ENCODE measurements around the gene FYCO1. TPM values are rescaled to one million over a fixed set of nuclear protein-coding genes. Genes with fewer than 3 reads are reported as not detected.

Gene FYCO1
- polyA plus RNA-seq, 3 donors = 0.59 to 5.0 (median 1.3) TPM

- no peaks in the 10 kb centered on the region for H3K27me3 ChIP-seq (ENCODE audit: control insufficient read depth in 2 of 2, insufficient read depth in 2 of 2, low read length in 2 of 2)
- intact Hi-C loops (cut with micrococcal nuclease) = no loop called here
- H3K4me2 ChIP-seq (replicated peaks; ENCODE audit: extremely low read depth, low read length, poor library complexity, severe bottlenecking) = no peak overlapping the region
- no peaks in the 10 kb centered on the region for H3K36me3 ChIP-seq (replicated peaks in 1 of 2; ENCODE audit: control insufficient read depth in 1 of 2, insufficient read depth in 2 of 2, low read length in 2 of 2)
- H4K20me1 ChIP-seq (ENCODE audit: insufficient read depth, low read length) = no peaks in the 10 kb centered on the region
- H3K27ac Mint-ChIP-seq = no peak overlapping the region
- H3K9me3 ChIP-seq (replicated peaks in 1 of 2; ENCODE audit: control insufficient read depth in 1 of 2, insufficient read depth in 1 of 2, low read length in 2 of 2) = peaks cover 0 to 25% of the 10 kb centered on the region in 2 donors
- H3K9ac ChIP-seq (ENCODE audit: insufficient read depth, low read length, poor library complexity, severe bottlenecking) = no peak overlapping the region
- no peak overlapping the region for H3K4me3 ChIP-seq (replicated peaks in 1 of 3; ENCODE audit: low read depth in 2 of 3, low read length in 3 of 3)
- no peak overlapping the region for H3K4me3 Mint-ChIP-seq
- peaks cover 5 to 8% of the 10 kb centered on the region in 2 donors for H3K36me3 Mint-ChIP-seq
- peaks cover 4% of the 10 kb centered on the region for H3K4me1 Mint-ChIP-seq
- no peak overlapping the region for H3K27ac ChIP-seq (ENCODE audit: low read depth in 1 of 2, low read length in 2 of 2)
- no peak for TF ChIP-seq CTCF (IDR thresholded peaks at IDR 0.05)
- no peak for DNase-seq
- peaks cover 12 to 38% (median 24%) of the 10 kb centered on the region in 7 donors for H3K9me3 Mint-ChIP-seq
- peaks cover 0 to 4% (median 4%) of the 10 kb centered on the region in 3 donors for H3K27me3 Mint-ChIP-seq (ENCODE audit: low read depth in 3 of 3)
- WGBS (ENCODE audit: insufficient coverage) = 50% methylated on average over 1 of the region's 3 CpGs
- no peak overlapping the region for H2AFZ ChIP-seq (ENCODE audit: insufficient read depth, low read depth, low read length, poor library complexity, severe bottlenecking)
- peaks cover 0 to 2% of the 10 kb centered on the region in 2 donors for H3K4me1 ChIP-seq (ENCODE audit: control insufficient read depth in 1 of 2, insufficient read depth in 2 of 2, low read length in 2 of 2)
- no peaks in the 10 kb centered on the region for H3K79me2 ChIP-seq (ENCODE audit: insufficient read depth, low read length)
These were observed 28.5 kb upstream of the FYCO1 start for GRCh38 chr3:46024131-46024530.

GRCh38 chr3:46022909-46023785 is 27.5 kb upstream of the FYCO1 start:
- H2AFZ ChIP-seq (ENCODE audit: insufficient read depth, low read depth, low read length, poor library complexity, severe bottlenecking) = no peak overlapping the region
- H3K27me3 ChIP-seq (ENCODE audit: control insufficient read depth in 2 of 2, insufficient read depth in 2 of 2, low read length in 2 of 2) = no peaks in the 10 kb centered on the region
- no peak overlapping the region for H3K9ac ChIP-seq (ENCODE audit: insufficient read depth, low read length, poor library complexity, severe bottlenecking)
- peaks cover 12% of the 10 kb centered on the region for H3K4me1 Mint-ChIP-seq
- H3K4me2 ChIP-seq (replicated peaks; ENCODE audit: extremely low read depth, low read length, poor library complexity, severe bottlenecking) = no peak overlapping the region
- H3K4me3 Mint-ChIP-seq = no peak overlapping the region
- peak overlapping the region in 1 of 7 donors; percentile 79 for H3K27ac Mint-ChIP-seq
- WGBS (ENCODE audit: insufficient coverage) = 94% methylated on average over 14 of the region's 34 CpGs
- peaks cover 0 to 4% (median 3%) of the 10 kb centered on the region in 3 donors for H3K27me3 Mint-ChIP-seq (ENCODE audit: low read depth in 3 of 3)
- intact Hi-C loops (cut with micrococcal nuclease) = no loop called here
- peaks cover 0 to 21% of the 10 kb centered on the region in 2 donors for H3K9me3 ChIP-seq (replicated peaks in 1 of 2; ENCODE audit: control insufficient read depth in 1 of 2, insufficient read depth in 1 of 2, low read length in 2 of 2)
- no peaks in the 10 kb centered on the region for H3K36me3 ChIP-seq (replicated peaks in 1 of 2; ENCODE audit: control insufficient read depth in 1 of 2, insufficient read depth in 2 of 2, low read length in 2 of 2)
- no peak overlapping the region for H3K27ac ChIP-seq (ENCODE audit: low read depth in 1 of 2, low read length in 2 of 2)
- H3K4me3 ChIP-seq (replicated peaks in 1 of 3; ENCODE audit: low read depth in 2 of 3, low read length in 3 of 3) = no peak overlapping the region
- peaks cover 2 to 6% of the 10 kb centered on the region in 2 donors for H3K36me3 Mint-ChIP-seq
- no peak for TF ChIP-seq CTCF (IDR thresholded peaks at IDR 0.05)
- H3K79me2 ChIP-seq (ENCODE audit: insufficient read depth, low read length) = no peaks in the 10 kb centered on the region
- no peaks in the 10 kb centered on the region for H4K20me1 ChIP-seq (ENCODE audit: insufficient read depth, low read length)
- H3K4me1 ChIP-seq (ENCODE audit: control insufficient read depth in 1 of 2, insufficient read depth in 2 of 2, low read length in 2 of 2) = peaks cover 9 to 11% of the 10 kb centered on the region in 2 donors
- DNase-seq = no peak
- H3K9me3 Mint-ChIP-seq = peaks cover 11 to 31% (median 22%) of the 10 kb centered on the region in 7 donors
